Endodermal cell (in vitro differentiated cells): Measurements from ENCODE around the gene TNFRSF1B. TPM values are rescaled to one million over a fixed set of nuclear protein-coding genes. Genes with fewer than 3 reads are reported as not detected.

ENCODE experiments used
- DNase-seq: peaks from one replicate; pipeline ENCODE4 v3.0.0-alpha.2; 2017
- H3K27ac ChIP-seq: 2 replicates; pipeline ENCODE4 v1.5.1; 2013; ENCODE audit warnings: mild to moderate bottlenecking, low read depth, low read length, moderate library complexity
- H3K27me3 ChIP-seq: 2 replicates; pipeline ENCODE4 v1.6.1; 2013; ENCODE audit warnings: mild to moderate bottlenecking, low read length, moderate library complexity; ENCODE audit not compliant: insufficient read depth, control insufficient read depth, poor library complexity, severe bottlenecking
- H3K36me3 ChIP-seq: 2 replicates; pipeline ENCODE4 v1.7.0; 2013; ENCODE audit warnings: mild to moderate bottlenecking, low read length, moderate library complexity; ENCODE audit not compliant: control insufficient read depth, insufficient read depth
- H3K4me1 ChIP-seq: one replicate; pipeline ENCODE4 v1.7.0; 2013; ENCODE audit warnings: low read length; ENCODE audit not compliant: control insufficient read depth, insufficient read depth
- H3K4me3 ChIP-seq: 2 replicates; pipeline ENCODE4 v1.5.1; 2013; ENCODE audit warnings: mild to moderate bottlenecking, low read length, moderate library complexity
- H3K9ac ChIP-seq: 2 replicates; pipeline ENCODE4 v1.6.1; 2013; ENCODE audit warnings: mild to moderate bottlenecking, low read length, moderate library complexity; ENCODE audit not compliant: poor library complexity, severe bottlenecking; ENCODE audit errors: extremely low read depth
- H3K9me3 ChIP-seq: 2 replicates; pipeline ENCODE4 v1.6.1; 2013; ENCODE audit warnings: mild to moderate bottlenecking, low read length, moderate library complexity; ENCODE audit not compliant: control insufficient read depth
- H3K27ac Mint-ChIP-seq: 2 replicates; pipeline ENCODE4 v1.8.0; 2020; ENCODE audit warnings: mixed read lengths
- H3K27me3 Mint-ChIP-seq: 2 replicates; pipeline ENCODE4 v1.8.0; 2021; ENCODE audit warnings: mild to moderate bottlenecking, mixed read lengths; ENCODE audit not compliant: insufficient read depth
- H3K36me3 Mint-ChIP-seq: 2 replicates; pipeline ENCODE4 v1.8.0; 2020; ENCODE audit warnings: low read depth, mixed read lengths
- H3K4me1 Mint-ChIP-seq: 2 replicates; pipeline ENCODE4 v1.8.0; 2020; ENCODE audit warnings: mixed read lengths
- H3K4me3 Mint-ChIP-seq: 2 replicates; pipeline ENCODE4 v1.8.0; 2020; ENCODE audit warnings: mild to moderate bottlenecking, moderate library complexity, mixed read lengths
- H3K9me3 Mint-ChIP-seq: 2 replicates; pipeline ENCODE4 v1.8.0; 2020; ENCODE audit warnings: mild to moderate bottlenecking, mixed read lengths
- WGBS, 2 experiments: methylation state at CpG; one replicate each; pipeline versions ENCODE4 v1.1.5 to v1.1.7; 2013; ENCODE audit warnings: missing lambda C conversion rate in 2 of 2, mixed read lengths in 1 of 2; ENCODE audit not compliant: insufficient coverage in 1 of 2, insufficient read length in 1 of 2; 5-methylcytosine and 5-hydroxymethylcytosine counted together
- total RNA-seq, 2 donors: library from RNA; stranded (reverse); fragmentation: NEBNext Ultra II Directional in 1 of 2; extraction: Animal tissue kit (Norgen Biotek cat#: 25700) in 1 of 2; gene quantifications; 2 replicates in 1 of 2; 3 replicates in 1 of 2; pipeline ENCODE4 v1.2.1, GENCODE V29; 2021
- TF ChIP-seq, protein P1 (sequence below): fragments of 200-600 bp; sonication (generic); conservative IDR thresholded peaks from 2 replicates; pipeline ENCODE4 v1.5.0; 2021; ENCODE audit warnings: antibody characterized with exemption, mild to moderate bottlenecking

Gene TNFRSF1B
- total RNA-seq, 2 donors from 2014 or later: 0.24 to 0.40 TPM

DNA sequence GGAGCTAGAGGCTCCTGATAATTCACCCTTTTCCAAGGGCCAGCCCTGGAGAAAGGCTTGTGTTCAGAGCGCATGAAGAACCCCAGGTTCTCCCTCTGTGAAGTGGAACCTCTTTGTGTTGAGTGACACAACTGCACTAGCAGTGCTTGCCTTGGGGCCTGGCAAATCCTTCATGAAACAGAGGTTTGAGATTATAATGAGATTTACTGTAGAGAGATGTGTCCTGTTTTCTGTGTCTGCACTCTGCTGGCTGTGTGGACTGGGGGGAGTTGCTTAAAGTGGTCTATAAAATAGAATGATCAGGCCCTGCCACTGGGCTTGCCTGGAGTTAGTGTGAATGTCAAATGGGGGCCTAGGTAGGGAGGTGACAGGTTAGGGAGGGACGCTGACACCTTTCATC is 11.5 kb upstream of the TNFRSF1B start:
- no peak overlapping the region for H3K4me3 Mint-ChIP-seq
- Histone ChIP-seq H3K27ac (no peak overlapping the region), H3K4me3 (no peak overlapping the region), H3K4me1 (peaks cover 6% of the 10 kb centered on the region), H3K9me3 (no peaks in the 10 kb centered on the region), H3K36me3 (no peaks in the 10 kb centered on the region), H3K27me3 (no peaks in the 10 kb centered on the region), H3K9ac (no peak overlapping the region)
- H3K9me3 Mint-ChIP-seq: no peaks in the 10 kb centered on the region
- DNase-seq: no peak
- H3K27ac Mint-ChIP-seq: no peak overlapping the region
- TF ChIP-seq, protein P1, sequence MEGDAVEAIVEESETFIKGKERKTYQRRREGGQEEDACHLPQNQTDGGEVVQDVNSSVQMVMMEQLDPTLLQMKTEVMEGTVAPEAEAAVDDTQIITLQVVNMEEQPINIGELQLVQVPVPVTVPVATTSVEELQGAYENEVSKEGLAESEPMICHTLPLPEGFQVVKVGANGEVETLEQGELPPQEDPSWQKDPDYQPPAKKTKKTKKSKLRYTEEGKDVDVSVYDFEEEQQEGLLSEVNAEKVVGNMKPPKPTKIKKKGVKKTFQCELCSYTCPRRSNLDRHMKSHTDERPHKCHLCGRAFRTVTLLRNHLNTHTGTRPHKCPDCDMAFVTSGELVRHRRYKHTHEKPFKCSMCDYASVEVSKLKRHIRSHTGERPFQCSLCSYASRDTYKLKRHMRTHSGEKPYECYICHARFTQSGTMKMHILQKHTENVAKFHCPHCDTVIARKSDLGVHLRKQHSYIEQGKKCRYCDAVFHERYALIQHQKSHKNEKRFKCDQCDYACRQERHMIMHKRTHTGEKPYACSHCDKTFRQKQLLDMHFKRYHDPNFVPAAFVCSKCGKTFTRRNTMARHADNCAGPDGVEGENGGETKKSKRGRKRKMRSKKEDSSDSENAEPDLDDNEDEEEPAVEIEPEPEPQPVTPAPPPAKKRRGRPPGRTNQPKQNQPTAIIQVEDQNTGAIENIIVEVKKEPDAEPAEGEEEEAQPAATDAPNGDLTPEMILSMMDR: no peak
- no peaks in the 10 kb centered on the region for H3K36me3 Mint-ChIP-seq
- WGBS, 2 experiments: 90 to 100% methylated on average over 1 to 2 of the region's 2 CpGs
- peaks cover 11% of the 10 kb centered on the region for H3K27me3 Mint-ChIP-seq
- H3K4me1 Mint-ChIP-seq: peaks cover 6% of the 10 kb centered on the region

DNA sequence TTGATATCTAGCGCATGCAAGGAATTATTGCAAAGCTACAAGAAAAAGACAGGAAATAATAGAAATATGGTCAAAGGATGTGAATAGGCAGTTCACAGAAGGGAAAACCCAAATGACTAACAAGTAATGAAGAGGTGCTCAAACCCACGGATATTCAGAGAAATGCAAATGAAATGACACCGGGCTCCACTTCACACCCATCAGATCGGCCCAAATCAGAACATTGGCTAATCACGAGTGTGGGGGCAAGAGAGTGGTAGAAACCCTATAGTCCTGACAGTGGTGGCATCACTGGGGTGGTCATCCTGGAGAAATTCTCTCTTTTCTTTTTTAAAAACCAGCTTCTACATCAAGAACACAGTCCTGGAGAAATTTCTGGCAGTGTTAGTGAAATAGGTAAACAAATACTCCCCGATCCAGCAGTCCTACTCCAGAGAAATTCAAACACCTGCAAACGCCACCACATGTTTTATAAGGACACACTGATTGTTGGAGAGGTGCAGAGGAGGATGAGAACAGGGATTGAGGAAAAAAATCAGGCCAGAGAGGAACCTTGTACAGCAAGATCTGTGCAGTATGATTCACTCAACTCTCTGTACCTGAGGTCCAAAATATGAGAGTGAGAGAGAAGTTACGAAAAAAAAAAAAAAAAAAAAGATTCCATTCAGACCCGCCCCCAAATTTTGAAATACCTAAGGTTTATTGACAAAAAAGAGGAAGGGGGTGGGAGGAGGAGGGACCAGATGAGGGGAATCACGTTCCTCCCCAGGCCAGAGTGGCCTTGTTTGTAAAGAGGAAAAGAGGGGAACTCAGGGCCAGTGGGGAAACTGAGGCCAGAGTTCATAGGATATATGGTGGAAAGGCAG is 9.2 kb upstream of the TNFRSF1B start:
- TF ChIP-seq, protein P1: no peak
- H3K36me3 Mint-ChIP-seq: no peaks in the 10 kb centered on the region
- no peaks in the 10 kb centered on the region for H3K27me3 ChIP-seq
- H3K27me3 Mint-ChIP-seq: peaks cover 4% of the 10 kb centered on the region
- peak overlapping the region; percentile 17 for H3K27ac ChIP-seq
- no peak overlapping the region for H3K4me3 Mint-ChIP-seq
- WGBS, 2 experiments: 72 to 73% methylated on average over 6 to 9 of the region's 10 CpGs
- no peak overlapping the region for H3K27ac Mint-ChIP-seq
- no peaks in the 10 kb centered on the region for H3K9me3 Mint-ChIP-seq
- no peak for DNase-seq
- no peaks in the 10 kb centered on the region for H3K36me3 ChIP-seq
- no peaks in the 10 kb centered on the region for H3K9me3 ChIP-seq
- H3K9ac ChIP-seq: no peak overlapping the region
- peaks cover 6% of the 10 kb centered on the region for H3K4me1 ChIP-seq
- no peak overlapping the region for H3K4me3 ChIP-seq
- H3K4me1 Mint-ChIP-seq: peaks cover 6% of the 10 kb centered on the region

DNA sequence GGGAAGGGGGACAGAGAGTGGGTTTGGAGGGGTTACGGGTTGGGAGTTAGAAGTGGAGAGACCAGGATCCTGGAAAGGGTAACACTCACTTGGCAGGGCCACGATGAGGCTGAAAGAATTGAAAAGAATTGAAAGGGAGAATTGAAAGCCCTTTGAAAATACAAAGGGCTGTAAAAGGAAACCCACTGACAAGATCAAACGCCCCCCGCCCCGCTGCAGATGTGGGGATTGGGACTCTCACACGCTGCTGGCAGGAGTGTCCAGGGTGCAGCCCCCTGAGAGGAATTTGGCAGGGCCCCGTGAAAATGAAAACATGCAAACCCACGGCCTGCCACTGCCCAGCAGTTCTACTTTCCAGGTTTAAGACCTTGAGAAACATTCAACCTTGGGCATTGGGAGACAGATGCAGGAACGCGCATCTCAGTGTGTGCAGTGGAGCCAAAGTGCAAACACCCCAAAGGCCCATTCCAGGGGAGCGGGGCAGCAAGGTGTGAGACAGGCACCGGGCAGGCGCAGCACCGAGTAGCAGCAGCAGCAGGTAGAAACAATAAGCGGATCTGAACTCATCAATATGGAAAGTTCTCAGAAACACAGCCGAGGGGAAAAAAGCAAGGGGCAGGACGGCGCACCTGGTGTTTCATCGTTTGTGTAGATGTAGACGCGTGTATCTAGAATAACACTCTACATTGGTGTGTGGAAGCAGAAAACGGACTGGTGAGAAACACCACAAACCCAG is 8.3 kb upstream of the TNFRSF1B start:
- no peak overlapping the region for H3K27ac Mint-ChIP-seq
- Histone ChIP-seq H3K9ac (no peak overlapping the region), H3K4me3 (no peak overlapping the region), H3K27me3 (no peaks in the 10 kb centered on the region), H3K36me3 (no peaks in the 10 kb centered on the region), H3K4me1 (peaks cover 6% of the 10 kb centered on the region), H3K27ac (peak overlapping the region; percentile 17), H3K9me3 (no peaks in the 10 kb centered on the region)
- TF ChIP-seq, protein P1: no peak
- no peaks in the 10 kb centered on the region for H3K9me3 Mint-ChIP-seq
- no peak overlapping the region for H3K4me3 Mint-ChIP-seq
- peaks cover 6% of the 10 kb centered on the region for H3K4me1 Mint-ChIP-seq
- WGBS, 2 experiments: 54 to 55% methylated on average over 21 to 22 of the region's 22 CpGs
- H3K36me3 Mint-ChIP-seq: no peaks in the 10 kb centered on the region
- no peak for DNase-seq
- peaks cover 1% of the 10 kb centered on the region for H3K27me3 Mint-ChIP-seq
